GM19043 (cell line): ENCODE data around the gene TOP2A.
"Not testable (repeated sequence)": the region's sequence is repeated elsewhere in the genome, so short reads cannot be mapped to it uniquely, and the experiment has no call there.

Experiments
- ATAC-seq: cut with Tn5 transposase; IDR thresholded peaks from one replicate; pipeline ENCODE4 v1.9.1; 2021; ENCODE audit warnings: low read depth; ENCODE audit not compliant: unreplicated experiment

TOP2A gene

DNA sequence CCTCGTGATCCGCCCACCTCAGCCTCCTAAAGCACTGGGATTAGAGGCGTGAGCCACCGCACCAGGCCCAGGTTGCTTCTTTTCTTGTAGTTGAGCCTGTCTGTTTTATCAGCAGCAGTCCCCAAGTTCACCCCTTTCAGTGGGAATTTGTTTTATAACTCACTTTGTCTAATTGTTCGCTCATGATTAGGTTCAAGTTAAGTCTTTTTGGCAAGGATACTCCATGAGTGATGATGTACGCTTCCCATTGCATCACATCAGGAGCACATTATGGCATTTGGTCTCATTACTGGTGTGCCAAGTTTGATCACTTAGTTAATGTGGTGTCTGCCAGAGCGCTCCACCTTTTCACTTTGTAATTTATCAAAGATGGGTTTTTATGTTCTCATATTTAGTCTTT is 38.7 kb downstream of the TOP2A start:
- no peak for ATAC-seq

DNA sequence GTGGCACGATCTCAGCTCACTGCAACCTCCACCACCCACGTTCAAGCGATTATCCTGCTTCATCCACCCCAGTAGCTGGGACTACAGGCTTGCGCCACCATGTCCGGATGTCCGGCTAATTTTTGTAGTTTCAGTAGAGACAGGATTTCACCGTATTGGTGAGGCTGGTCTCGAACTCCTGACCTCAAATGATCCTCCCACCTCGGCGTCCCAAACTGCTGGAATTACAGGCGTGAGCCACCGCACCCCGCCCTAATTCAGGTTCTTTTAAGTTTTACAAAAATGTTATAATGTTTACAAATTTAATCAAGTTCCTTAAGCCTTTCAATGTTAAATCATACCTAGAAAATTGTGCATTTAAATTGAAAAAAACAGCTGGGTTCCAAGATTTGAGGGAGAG is 39.9 kb downstream of the TOP2A start:
- no peak for ATAC-seq

DNA sequence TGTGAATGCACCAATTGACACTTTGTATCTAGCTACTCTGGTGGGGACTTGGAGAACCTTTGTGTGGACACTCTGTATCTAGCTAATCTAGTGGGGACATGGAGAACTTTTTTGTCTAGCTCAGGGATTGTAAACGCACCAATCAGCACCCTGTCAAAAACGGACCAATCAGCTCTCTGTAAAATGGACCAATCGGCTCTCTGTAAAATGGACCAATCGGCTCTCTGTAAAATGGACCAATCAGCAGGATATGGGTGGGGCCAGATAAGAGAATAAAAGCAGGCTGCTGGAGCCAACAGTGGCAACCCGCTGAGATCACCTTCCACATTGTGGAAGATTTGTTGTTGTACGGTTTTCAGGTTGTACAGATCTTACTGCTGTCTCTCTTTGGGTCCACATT is 41.2 kb downstream of the TOP2A start:
- ATAC-seq, result not testable (repeated sequence)

DNA sequence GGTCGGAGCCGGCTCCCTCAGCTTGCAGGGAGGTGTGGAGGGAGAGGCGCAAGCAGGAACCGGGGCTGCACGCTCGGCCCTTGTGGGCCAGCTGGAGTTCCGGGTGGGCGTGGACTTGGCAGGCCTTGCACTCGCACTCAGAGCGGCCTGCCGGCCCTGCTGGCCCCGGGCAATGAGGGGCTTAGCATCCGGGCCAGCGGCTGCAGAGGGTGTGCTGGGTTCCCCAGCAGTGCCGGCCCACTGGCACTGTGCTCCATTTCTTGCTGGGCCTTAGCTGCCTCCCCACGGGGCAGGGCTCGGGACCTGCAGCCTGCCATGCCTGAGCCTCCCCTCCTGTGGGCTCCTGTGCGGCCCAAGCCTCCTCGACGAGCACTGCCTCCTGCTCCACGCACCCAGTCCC is 41.9 kb downstream of the TOP2A start:
- ATAC-seq, result not testable (repeated sequence)

DNA sequence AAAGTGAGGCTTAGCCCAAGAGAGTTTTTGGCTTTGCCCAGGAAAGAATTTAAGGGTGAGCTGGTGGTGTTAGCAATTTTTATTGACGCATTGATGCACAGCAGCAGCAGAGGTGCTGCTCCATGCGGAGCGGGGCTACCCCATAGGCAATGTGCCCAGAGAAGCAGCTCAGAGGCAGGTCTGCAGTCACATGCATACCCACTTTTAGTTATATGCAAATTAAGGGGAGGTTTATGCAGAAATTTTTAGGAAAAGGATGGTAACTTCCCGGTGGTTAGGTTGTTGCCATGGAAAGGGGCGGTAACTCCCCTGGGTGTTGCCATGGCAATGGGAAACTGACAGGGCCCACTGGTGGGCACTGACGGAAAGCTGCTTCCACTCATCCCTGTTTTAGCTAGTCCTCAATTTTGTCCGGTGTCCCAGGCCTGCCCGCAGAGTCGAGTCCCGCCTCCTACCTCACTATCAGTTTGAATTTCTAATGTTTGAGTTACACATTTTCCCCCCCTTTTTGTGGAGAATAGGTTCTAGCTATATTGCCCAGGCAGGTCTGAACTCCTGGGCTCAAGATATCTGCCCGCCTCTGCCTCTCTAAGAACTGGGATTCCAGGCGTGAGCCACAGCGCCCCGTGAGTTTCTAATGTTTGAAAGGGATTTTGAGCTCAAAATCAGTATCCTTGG is 42.7 kb downstream of the TOP2A start:
- no peak for ATAC-seq

DNA sequence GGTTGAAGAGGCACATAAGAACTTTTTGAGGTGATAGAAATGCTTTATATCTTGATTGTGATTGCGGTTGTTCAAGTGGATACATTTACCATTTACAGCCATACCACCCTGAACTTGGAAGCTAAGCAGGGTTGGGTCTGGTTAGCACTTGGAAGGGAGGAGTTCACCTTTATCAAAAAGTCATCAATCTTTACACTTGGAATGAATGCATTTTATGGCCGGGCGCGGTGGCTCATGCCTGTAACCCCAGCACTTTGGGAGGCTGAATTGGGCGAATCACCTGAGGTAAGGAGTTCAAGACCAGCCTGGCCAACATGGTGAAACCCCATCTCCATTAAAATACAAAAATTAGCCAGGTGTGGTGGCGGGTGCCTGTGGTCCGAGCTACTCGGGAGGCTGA is 43.7 kb downstream of the TOP2A start:
- no peak for ATAC-seq

DNA sequence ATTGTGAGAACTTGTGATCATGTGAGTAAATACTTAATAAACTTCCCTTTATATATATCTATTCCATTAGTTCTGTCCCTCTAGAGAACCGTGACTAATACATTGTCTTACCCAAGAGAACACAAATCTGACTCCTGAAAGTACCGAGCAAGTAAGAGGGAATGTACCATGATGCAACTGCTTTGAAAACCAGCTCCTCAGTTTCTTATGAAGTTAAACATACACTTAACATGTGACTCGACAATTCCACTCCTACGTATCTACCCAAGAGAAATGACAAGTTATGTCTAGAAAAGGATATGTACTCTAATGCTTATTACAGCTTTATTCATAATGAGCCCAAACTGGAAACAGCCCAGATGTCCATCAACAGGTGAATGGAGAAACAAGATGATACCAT is 44.4 kb downstream of the TOP2A start:
- no peak for ATAC-seq

DNA sequence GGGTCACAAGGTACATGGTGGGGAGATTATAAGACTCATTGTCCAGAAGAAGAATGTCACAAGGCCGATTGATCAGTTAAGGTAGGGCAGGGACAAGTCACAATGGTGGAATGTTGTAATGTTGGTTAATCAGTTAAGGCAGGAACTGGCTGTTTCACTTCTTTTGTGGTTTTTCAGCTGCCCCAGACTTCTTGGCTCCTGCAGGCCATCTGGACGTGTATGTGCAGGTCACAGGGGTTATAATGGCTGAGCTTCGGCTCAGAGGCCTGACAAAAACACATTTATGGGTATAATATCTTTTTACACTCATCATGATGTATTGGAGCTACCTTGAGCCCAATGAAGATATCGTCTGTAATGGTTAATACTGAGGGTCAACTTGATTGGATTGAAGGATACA is 45.1 kb downstream of the TOP2A start:
- ATAC-seq, result not testable (repeated sequence)

DNA sequence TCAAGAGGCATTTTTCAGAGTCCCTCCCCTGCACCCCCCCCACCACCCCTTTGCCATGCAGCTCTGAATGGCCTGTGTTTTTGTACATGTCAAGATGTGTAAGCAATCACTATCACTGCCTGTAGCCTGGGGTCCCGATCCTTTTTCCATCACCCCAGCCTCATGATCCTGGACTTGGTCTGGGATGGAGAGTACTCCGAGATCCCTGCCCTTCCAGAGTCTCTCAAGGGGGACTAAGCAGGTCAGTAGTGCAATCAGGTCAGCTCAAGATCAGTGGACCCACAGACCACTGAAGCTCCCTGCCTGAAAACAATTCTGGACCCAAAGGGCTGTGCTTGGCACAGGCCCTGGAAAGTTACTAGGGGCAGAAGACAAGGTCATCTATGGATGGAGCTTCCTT is 45.7 kb downstream of the TOP2A start:
- no peak for ATAC-seq

DNA sequence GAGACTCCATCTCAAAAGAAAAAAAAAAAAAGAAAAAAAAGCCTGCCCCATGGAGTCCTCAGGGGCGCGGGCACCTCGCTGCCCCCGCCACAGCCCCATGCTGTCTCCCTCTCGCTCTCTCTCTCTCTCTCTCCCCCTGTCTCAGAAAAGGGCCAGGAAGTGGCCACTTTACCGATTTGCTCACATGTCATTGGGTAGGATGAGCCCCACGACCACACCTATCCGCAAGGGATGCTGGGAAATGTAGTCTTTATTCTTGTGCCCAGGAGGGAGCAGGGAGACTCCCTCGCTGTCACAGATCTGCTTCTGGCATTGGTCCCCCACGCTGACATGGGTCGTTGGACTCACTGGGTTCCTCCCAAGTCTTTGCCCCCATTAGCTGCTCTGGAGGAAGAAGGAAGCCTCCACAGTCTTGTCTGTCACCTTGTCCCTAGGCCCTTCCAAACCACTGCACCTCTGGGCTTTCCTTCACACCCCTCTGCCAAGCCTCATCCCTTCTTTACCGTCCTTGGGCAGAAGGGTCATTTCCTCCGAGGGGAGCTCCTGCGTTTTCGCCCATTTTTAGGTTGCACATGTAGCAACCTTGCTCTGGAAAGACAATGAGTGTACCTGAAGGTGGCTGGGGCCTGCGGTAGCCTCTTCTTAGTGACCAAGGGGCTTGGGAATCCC is 46.3 kb downstream of the TOP2A start:
- no peak for ATAC-seq

DNA sequence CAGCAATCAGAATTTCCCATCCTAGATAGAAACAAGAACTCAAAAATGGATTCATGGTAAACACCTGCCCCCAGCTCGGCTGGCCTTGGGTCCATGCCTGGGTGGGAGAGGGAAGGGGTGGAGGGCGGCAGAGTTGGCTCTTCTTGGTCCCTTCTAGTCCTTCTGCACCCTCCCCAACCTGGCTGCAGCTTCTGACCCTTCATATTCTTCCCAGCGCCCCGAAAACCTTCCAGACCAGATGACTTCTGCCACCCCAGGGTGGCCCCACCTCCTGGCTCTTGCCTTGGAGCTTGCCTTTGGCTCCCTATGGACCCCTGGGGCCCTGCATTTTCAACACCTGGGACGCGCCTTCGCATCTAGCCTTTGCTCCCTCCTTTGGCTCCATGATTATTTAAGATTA is 47.8 kb downstream of the TOP2A start:
- no peak for ATAC-seq

DNA sequence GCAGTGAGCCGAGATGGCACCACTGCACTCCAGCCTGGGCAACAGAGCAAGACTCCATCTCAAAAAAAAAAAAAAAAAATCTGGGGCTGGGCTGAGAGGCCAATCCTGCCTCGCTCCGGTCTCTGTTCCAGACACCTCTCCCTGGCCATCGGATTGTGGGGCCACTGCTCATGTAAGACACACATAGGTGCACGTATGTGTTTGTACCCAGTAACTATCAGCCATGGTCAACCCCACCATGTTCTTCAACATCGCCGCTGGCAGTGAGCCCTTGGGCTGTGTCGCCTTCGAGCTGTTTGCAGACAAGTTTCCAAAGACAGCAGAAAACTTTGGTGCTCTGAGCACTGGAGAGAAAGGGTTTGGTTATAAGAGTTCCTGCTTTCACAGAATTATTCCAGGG is 50.0 kb downstream of the TOP2A start:
- not testable (repeated sequence) for ATAC-seq

DNA sequence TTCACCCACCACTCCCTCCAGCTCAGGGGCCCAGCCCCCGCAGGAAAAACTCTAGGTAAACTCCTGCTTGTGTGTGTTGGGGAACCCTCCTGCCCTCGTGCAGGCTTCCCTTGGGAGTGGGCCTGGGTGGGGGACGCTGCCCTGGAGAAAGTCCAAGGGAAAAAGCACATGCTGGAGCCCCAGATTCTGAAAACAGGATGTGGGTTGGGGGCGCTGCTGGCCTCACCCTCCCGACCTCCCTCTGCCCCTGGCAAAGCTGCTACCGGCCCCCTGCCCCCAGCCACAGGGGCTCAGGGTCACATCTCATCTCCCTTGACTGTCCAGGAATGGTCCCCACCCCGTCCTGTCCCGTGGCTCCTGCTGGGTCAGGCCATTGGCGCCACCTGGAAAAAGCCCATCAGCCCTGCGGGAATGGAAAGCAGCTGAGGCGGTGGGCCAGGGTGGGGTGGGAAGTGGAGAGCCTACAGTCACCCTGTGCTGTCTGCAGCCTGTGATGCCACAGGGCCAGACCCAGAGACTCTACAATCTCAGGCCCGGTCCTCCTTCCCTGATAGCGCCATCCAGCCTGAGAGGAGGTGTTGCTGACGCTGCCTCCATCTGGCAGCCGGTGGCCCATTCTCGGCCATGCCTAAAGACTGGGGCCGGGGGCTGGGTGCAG is 50.7 kb downstream of the TOP2A start:
- no peak for ATAC-seq

DNA sequence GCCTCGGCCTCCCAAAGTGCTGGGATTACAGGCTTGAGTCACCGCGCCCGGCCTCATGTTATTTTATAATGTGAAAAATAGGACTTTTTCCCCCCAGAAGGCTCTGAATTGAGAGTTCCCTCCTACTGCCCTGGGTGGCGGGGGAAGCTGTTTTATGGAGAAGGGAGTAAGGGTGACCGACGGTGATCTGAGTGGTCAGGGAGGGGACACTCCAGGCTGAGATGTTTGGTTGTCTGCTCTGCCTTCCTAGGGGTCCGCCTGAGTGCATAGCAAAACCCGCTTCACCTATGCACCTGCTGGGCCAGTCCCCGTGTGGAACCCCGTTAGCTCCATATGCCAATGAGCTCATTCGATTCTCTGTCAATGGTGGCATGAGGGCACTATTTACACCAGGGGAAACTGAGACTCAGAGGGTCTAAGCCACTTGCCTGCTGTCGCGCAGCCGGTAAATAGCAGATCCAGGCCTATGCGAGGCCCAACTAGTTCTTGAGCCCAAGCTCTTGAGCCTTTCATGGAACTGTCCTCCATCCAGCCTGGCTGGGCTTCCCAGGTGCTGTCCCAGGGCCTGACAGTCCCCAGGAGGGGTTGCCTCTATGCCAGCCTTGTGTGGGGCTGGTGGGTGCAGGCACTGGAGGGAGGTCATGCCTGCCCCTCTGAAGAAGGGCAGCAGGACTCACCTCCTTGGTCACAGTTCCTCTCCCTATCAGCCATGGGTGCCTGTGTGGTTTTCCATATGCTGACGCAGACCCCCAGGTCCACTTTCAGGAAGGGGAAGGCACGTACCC is 51.4 kb downstream of the TOP2A start:
- no peak for ATAC-seq

DNA sequence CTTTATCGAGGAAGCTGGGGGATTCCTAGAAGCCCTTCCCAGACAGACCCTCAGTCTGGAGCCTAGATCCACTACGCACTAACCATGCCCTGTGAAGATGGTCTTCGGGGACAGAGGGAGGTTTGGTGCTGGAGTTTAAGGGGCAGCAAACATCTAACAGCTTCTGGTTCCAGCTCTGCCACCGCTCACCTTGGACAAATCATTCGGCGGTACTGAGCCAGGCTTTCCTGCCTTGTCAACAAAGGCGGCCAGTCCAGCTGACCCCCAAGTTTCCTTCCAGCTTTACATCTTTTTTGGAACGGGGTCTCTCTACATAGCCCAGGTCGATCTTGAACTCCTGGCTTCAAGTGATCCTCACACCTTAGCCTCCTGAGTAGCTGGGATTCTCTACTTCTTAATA is 52.8 kb downstream of the TOP2A start:
- ATAC-seq, result no peak

DNA sequence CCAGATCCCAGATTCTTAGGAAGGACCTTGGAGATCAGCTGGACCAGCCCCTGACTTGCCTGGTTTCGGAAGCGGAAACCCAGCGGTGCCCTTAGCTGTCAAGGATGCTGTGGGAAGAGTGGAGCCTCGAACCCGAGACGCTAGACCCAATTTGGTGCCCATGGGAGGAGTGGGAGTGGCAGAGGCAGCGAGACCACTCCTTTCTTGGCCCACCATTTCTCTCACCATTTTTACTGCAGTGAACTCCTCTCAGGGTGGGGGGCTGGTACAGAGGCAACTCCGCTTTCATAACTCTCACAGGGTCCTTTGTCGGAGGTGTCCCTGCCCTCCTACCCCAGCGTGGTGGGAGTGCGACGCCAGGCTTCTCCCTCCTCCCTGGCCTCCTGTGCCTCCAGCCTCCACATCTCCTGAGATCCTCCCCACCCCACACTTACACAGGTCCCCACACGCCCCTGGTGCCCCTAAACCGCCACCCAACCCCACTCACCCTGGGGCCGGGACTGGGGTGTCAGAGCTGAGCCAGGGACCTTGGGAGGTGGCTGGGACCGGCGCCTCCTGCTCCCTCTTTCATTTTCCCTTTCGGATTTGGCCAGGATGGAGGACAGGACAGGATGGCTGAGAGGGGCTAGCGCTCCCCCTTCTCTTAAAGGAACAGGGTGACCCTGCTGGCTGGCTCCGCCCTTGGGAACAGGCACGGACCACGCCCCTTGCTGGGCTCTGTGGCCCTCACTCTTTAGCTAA is 53.4 kb downstream of the TOP2A start, which contains the start of gene GJD3:
Gene GJD3 (minus strand): TSS at position 617 of the 741 bp plus-strand sequence. CDS start 922 bp downstream, outside the sequence.
- ATAC-seq, result no peak

DNA sequence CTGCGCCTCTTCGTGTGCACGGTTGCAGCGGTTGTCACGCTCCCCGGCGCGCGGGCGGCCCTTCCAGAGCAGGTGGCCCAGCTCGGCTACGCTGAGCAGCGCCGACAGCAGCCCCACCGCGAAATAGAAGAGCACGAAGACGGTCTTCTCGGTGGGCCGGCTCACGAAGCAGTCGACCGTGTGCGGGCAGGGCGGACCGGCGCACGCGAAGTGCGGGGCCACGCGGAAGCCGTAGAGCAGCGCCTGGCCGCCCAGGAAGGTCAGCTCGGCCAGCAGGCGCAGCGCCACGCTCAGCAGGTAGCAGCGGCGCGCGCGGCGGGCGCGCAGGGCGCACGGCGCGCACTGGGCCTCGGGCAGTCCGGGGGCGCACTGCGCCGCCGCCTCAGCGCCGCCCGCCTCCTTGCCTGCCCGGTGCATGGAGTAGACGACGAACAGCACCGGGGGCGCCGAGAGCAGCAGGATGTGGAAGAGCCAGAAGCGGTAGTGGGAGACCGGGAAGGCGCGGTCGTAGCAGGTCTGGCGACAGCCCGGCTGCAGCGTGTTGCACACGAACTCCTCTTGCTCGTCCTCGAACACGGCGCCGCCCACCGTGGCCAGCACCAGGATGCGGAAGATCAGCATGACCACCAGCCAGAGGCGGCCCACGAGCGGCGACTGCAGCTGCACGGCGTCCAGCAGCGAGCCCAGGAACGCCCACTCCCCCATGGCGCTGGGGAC is 54.4 kb downstream of the TOP2A start:
- peak; percentile 34 for ATAC-seq

DNA sequence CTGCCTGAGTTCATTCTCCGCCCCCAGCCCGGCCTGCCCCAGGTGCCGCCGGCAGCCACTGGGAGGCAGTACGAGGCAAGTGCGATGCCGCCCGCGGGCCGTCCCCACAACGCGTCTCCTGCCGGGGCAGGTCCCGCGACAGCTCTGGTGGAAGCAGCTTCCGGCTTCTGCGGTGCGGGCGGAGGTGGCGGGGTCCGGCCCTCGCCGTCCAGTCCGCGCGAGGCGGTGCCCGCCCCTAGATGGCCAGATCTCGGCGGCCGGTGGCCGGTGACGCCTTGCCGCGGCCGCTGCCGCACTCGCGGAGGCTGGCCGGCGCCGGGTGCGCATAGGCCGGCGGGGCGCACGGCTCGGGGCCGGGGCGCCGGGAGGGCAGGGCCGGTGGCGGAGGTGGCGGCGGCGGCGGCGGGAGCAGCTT is 55.0 kb downstream of the TOP2A start:
- ATAC-seq, result peak; percentile 63

DNA sequence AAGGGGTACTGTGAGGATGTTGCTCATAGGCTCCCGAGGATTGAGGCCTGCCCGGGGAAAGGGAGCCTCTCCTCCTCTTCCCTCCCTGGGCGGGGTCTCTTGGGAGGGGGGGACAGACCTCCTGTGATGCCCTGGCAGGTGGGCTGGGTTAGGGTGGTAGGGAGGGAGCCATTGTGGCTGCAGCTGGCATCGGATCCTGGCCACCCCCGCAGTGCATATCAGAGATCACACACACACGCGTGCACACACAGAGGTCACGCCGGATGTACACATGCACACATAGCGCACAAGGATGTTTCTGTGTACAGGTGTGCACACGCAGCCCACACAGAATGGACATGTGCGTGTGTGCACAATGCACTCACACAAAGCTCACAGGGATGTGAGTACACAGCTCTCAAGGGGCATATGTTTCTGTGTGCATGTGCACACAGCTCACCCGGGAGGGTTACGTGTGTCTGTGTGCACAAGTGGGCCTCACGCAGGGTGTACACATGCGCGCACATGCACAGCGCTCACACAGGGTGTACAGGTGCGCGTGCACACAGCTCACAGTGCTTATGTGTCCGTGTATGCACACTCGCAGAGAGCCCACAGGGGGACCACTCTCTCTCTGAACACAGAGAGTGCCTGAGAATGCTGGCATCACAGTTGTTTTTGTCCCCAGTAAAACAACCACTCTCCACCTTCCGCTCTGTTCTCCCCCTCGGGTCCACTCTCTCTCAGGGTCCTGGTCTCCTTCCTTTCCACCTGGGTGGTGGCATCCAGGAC is 55.6 kb downstream of the TOP2A start:
- ATAC-seq, result no peak
